ENCODE data around the gene FKBP11.
"Not testable (repeated sequence)": the region's sequence is repeated elsewhere in the genome, so short reads cannot be mapped to it uniquely, and the experiment has no call there.

Gene FKBP11

DNA sequence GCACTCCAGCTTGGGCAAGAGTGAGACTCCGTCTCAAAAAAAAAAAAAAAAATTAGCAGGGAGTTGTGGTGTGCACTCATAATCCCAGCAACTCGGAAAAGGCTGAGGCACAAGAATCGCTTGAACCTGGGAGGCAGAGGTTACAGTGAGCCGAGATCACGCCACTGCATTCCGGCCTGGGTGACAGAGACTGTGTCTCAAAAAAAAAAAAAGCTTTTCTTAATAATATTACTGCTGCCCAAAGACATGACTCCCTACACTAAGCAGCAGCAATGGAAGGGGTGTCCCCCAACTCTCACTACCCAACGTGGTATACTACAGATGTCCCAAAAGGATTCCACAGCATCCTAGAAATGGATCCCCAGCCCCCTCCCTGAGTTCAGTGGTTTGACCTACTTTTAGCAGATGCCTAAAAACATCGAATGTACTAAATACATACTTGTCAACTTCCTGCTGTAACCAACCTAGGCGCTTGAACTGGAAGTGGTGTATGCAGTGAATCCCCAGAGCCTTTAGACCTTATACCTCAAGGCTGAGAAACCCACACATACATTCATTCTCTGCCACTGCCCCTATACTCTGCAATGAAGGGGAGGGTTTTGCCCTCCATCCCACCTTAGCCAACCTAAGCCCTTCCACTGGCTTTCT lies 8.5 kb upstream of the FKBP11 start:
- H3K4me1 ChIP-seq (ENCODE audit: control insufficient read depth, insufficient read depth, low read length) = no peaks in the 10 kb centered on the region
- H3K27ac ChIP-seq (ENCODE audit: low read depth, low read length) = no peak overlapping the region
- H3K9me3 ChIP-seq (ENCODE audit: control insufficient read depth, insufficient read depth, low read depth, low read length) = no peaks in the 10 kb centered on the region
- H3K27me3 ChIP-seq (ENCODE audit: control insufficient read depth, insufficient read depth, low read length) = no peaks in the 10 kb centered on the region
- peaks cover 86% of the 10 kb centered on the region for H3K36me3 ChIP-seq (ENCODE audit: control insufficient read depth, insufficient read depth, low read length)
- H3K9ac ChIP-seq (ENCODE audit: low read length) = no peak overlapping the region
- H3K4me3 ChIP-seq (ENCODE audit: low read depth, low read length) = no peak overlapping the region

DNA sequence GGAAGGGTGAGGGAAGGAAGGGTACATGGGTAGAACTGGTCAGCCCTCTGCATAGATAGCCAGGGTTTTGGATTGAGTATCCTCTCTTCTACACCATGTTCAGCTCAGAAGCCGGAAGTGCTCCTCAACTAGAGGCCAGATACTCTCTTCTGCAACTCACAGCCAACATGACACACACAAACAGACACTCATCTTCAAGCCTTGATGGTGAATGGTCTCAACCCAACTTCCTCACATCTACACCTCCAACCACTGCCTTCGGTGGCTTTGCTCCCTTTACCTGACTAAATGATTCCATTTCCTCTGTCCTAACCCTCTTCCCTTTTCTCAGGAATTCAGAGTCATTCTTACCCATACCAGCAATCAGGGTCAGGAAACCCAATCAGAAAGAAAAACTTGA lies 7.6 kb upstream of the FKBP11 start:
- no peaks in the 10 kb centered on the region for H3K4me1 ChIP-seq (ENCODE audit: control insufficient read depth, insufficient read depth, low read length)
- peaks cover 78% of the 10 kb centered on the region for H3K36me3 ChIP-seq (ENCODE audit: control insufficient read depth, insufficient read depth, low read length)
- H3K9ac ChIP-seq (ENCODE audit: low read length) = no peak overlapping the region
- H3K4me3 ChIP-seq (ENCODE audit: low read depth, low read length) = no peak overlapping the region
- no peaks in the 10 kb centered on the region for H3K9me3 ChIP-seq (ENCODE audit: control insufficient read depth, insufficient read depth, low read depth, low read length)
- no peaks in the 10 kb centered on the region for H3K27me3 ChIP-seq (ENCODE audit: control insufficient read depth, insufficient read depth, low read length)
- H3K27ac ChIP-seq (ENCODE audit: low read depth, low read length) = no peak overlapping the region

- peaks cover 70% of the 10 kb centered on the region for H3K36me3 ChIP-seq (ENCODE audit: control insufficient read depth, insufficient read depth, low read length)
- no peaks in the 10 kb centered on the region for H3K27me3 ChIP-seq (ENCODE audit: control insufficient read depth, insufficient read depth, low read length)
- H3K9me3 ChIP-seq (ENCODE audit: control insufficient read depth, insufficient read depth, low read depth, low read length) = no peaks in the 10 kb centered on the region
- no peaks in the 10 kb centered on the region; the same call in 1 of the 2 replicates for H3K4me1 ChIP-seq (ENCODE audit: control insufficient read depth, insufficient read depth, low read length)
- no peak overlapping the region for H3K9ac ChIP-seq (ENCODE audit: low read length)
- no peak overlapping the region for H3K27ac ChIP-seq (ENCODE audit: low read depth, low read length)
- H3K4me3 ChIP-seq (ENCODE audit: low read depth, low read length) = no peak overlapping the region
Measured at GRCh38 chr12:48930475-48930874, 5.2 kb upstream of the FKBP11 start.

GRCh38 chr12:48929551-48929950 lies 4.3 kb upstream of the FKBP11 start:
- no peaks in the 10 kb centered on the region; the same call in 1 of the 2 replicates for H3K4me1 ChIP-seq (ENCODE audit: control insufficient read depth, insufficient read depth, low read length)
- no peaks in the 10 kb centered on the region for H3K9me3 ChIP-seq (ENCODE audit: control insufficient read depth, insufficient read depth, low read depth, low read length)
- H3K27me3 ChIP-seq (ENCODE audit: control insufficient read depth, insufficient read depth, low read length) = no peaks in the 10 kb centered on the region
- H3K9ac ChIP-seq (ENCODE audit: low read length) = no peak overlapping the region
- H3K27ac ChIP-seq (ENCODE audit: low read depth, low read length) = no peak overlapping the region
- H3K4me3 ChIP-seq (ENCODE audit: low read depth, low read length) = no peak overlapping the region
- H3K36me3 ChIP-seq (ENCODE audit: control insufficient read depth, insufficient read depth, low read length) = peaks cover 65% of the 10 kb centered on the region

DNA sequence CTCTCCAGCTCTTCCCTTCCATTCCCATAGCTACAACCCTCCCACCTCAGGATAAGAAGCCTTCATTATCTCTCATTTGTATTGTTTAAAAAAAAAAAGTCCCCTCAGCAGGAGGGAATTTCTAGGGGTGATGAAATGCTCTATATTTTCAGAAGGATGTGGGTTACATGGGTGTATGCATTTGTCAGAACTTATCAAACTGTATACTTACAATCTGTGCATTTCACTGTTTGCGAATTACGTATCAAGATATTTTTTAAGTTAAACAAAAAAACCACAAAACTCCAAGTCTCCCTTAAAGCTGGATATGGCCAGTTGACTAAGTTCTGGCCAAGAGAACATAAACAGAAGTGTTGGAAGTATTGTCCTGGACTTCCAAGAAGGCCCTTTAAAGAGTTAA lies 2.0 kb upstream of the FKBP11 start:
- Histone ChIP-seq H3K4me3 (ENCODE audit: low read depth, low read length) (no peak overlapping the region), H3K27ac (ENCODE audit: low read depth, low read length) (no peak overlapping the region), H3K4me1 (ENCODE audit: control insufficient read depth, insufficient read depth, low read length) (no peaks in the 10 kb centered on the region; the same call in 1 of the 2 replicates)

DNA sequence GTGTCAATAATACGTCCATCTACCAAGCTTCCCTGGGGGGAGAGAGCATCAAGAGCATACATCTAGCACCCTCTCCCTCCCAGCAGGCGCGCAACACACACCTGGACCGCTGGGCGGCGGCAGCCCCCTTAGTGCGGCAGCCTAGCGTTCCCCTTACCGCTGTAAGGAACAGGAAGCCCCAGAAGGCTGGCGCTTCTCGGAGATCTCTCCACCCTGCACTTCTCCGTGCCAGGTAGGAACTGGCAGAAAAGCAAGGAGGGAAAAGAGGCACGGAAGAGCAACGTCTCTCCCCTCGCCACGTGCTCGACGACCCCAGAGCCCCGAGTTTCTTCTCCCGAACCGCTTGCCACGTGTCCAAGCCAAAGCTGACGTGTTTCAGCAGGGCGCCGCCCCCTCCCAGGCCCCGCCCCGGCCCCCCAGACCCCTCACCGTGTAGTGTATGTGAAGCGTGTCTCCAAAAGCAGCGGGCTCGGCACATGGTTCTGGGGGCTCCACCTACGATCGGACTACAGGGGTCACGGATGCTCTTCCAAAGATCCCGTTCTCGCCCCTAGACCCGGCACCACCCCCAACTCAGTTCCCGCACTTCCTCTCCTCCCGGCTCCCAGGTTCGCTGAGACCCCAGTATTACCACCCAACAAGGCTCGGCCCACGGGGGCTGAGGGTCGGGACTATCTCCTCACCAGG lies 532 bp downstream of the FKBP11 start:
- Histone ChIP-seq H3K27me3 (ENCODE audit: control insufficient read depth, insufficient read depth, low read length) (no peaks in the 10 kb centered on the region), H3K4me1 (ENCODE audit: control insufficient read depth, insufficient read depth, low read length) (no peaks in the 10 kb centered on the region; the same call in 1 of the 2 replicates), H3K9me3 (ENCODE audit: control insufficient read depth, insufficient read depth, low read depth, low read length) (no peaks in the 10 kb centered on the region), H3K4me3 (ENCODE audit: low read depth, low read length) (peak overlapping the region; percentile 69), H3K9ac (ENCODE audit: low read length) (peak overlapping the region; percentile 59), H3K27ac (ENCODE audit: low read depth, low read length) (no peak overlapping the region), H3K36me3 (ENCODE audit: control insufficient read depth, insufficient read depth, low read length) (peaks cover 56% of the 10 kb centered on the region)

More for the DNA sequence above, 2.0 kb upstream of the FKBP11 start:
- no peaks in the 10 kb centered on the region for H3K27me3 ChIP-seq (ENCODE audit: control insufficient read depth, insufficient read depth, low read length)
- peaks cover 63% of the 10 kb centered on the region for H3K36me3 ChIP-seq (ENCODE audit: control insufficient read depth, insufficient read depth, low read length)
- H3K9me3 ChIP-seq (ENCODE audit: control insufficient read depth, insufficient read depth, low read depth, low read length) = no peaks in the 10 kb centered on the region
- H3K9ac ChIP-seq (ENCODE audit: low read length) = no peak overlapping the region

DNA sequence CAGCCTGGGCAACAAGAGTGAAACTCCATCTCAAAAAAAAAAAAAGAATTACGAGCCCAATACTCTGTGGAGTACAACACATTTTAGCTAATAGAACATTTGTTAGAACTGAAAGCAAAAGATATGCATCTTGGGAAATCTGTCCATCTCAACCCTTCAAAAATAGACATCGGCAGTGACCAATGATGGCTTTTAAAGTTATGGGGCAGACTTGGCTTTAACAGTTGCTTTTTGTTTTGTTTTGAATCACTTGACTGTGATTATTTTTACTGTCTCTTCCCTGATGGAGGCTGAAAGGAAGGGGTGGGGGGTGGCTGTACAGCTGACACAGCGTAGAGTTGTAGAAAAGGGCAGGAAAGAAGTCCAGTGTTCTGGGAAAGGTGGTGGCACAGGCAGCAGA lies 2.2 kb downstream of the FKBP11 start:
- H3K36me3 ChIP-seq (ENCODE audit: control insufficient read depth, insufficient read depth, low read length) = peaks cover 50% of the 10 kb centered on the region
- no peaks in the 10 kb centered on the region for H3K27me3 ChIP-seq (ENCODE audit: control insufficient read depth, insufficient read depth, low read length)
- no peaks in the 10 kb centered on the region for H3K9me3 ChIP-seq (ENCODE audit: control insufficient read depth, insufficient read depth, low read depth, low read length)
- no peak overlapping the region for H3K9ac ChIP-seq (ENCODE audit: low read length)
- H3K4me1 ChIP-seq (ENCODE audit: control insufficient read depth, insufficient read depth, low read length) = no peaks in the 10 kb centered on the region; the same call in 1 of the 2 replicates
- H3K27ac ChIP-seq (ENCODE audit: low read depth, low read length) = no peak overlapping the region
- H3K4me3 ChIP-seq (ENCODE audit: low read depth, low read length) = no peak overlapping the region

GRCh38 chr12:48917857-48918537 lies 7.3 kb downstream of the FKBP11 start:
- Histone ChIP-seq H3K27me3 (ENCODE audit: control insufficient read depth, insufficient read depth, low read length) (no peaks in the 10 kb centered on the region), H3K9me3 (ENCODE audit: control insufficient read depth, insufficient read depth, low read depth, low read length) (peaks cover 5% of the 10 kb centered on the region), H3K9ac (ENCODE audit: low read length) (no peak overlapping the region), H3K36me3 (ENCODE audit: control insufficient read depth, insufficient read depth, low read length) (peaks cover 27% of the 10 kb centered on the region), H3K4me1 (ENCODE audit: control insufficient read depth, insufficient read depth, low read length) (no peaks in the 10 kb centered on the region), H3K27ac (ENCODE audit: low read depth, low read length) (no peak overlapping the region), H3K4me3 (ENCODE audit: low read depth, low read length) (no peak overlapping the region)

DNA sequence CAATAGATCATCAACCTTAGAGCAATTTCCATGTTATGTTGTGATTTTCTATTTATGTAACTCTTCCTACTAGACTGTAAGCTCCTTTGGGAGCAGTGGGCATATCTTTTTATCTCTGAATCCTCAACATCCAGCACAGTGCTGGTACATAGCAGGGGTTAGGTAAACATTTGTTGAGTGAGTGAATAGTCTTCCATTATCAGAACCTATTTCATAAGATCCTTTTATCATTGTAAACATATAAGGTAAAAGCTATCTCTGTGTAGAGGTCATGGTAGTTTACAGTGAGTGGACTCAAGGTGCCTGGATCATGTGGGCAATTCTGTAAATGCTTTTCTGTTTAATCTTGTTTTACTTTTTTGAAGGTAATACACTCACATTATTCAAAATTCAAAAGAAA lies 15.1 kb downstream of the FKBP11 start:
- Histone ChIP-seq H3K27me3 (ENCODE audit: control insufficient read depth, insufficient read depth, low read length) (no peaks in the 10 kb centered on the region), H3K36me3 (ENCODE audit: control insufficient read depth, insufficient read depth, low read length) (no peaks in the 10 kb centered on the region), H3K9ac (ENCODE audit: low read length) (no peak overlapping the region)

GRCh38 chr12:48909698-48910097 lies 15.6 kb downstream of the FKBP11 start:
- H3K4me1 ChIP-seq (ENCODE audit: control insufficient read depth, insufficient read depth, low read length); H3K4me3 ChIP-seq (ENCODE audit: low read depth, low read length); H3K9me3 ChIP-seq (ENCODE audit: control insufficient read depth, insufficient read depth, low read depth, low read length); H3K27me3 ChIP-seq (ENCODE audit: control insufficient read depth, insufficient read depth, low read length); H3K9ac ChIP-seq (ENCODE audit: low read length); H3K36me3 ChIP-seq (ENCODE audit: control insufficient read depth, insufficient read depth, low read length); H3K27ac ChIP-seq (ENCODE audit: low read depth, low read length): not testable (repeated sequence)

More for the DNA sequence above, 15.1 kb downstream of the FKBP11 start:
- Histone ChIP-seq H3K27ac (ENCODE audit: low read depth, low read length) (no peak overlapping the region), H3K4me3 (ENCODE audit: low read depth, low read length) (no peak overlapping the region), H3K9me3 (ENCODE audit: control insufficient read depth, insufficient read depth, low read depth, low read length) (no peaks in the 10 kb centered on the region), H3K4me1 (ENCODE audit: control insufficient read depth, insufficient read depth, low read length) (no peaks in the 10 kb centered on the region)

- no peaks in the 10 kb centered on the region for H3K4me1 ChIP-seq (ENCODE audit: control insufficient read depth, insufficient read depth, low read length)
- H3K36me3 ChIP-seq (ENCODE audit: control insufficient read depth, insufficient read depth, low read length) = no peaks in the 10 kb centered on the region
- H3K9ac ChIP-seq (ENCODE audit: low read length) = no peak overlapping the region
- H3K27me3 ChIP-seq (ENCODE audit: control insufficient read depth, insufficient read depth, low read length) = no peaks in the 10 kb centered on the region
- H3K27ac ChIP-seq (ENCODE audit: low read depth, low read length) = no peak overlapping the region
- no peaks in the 10 kb centered on the region for H3K9me3 ChIP-seq (ENCODE audit: control insufficient read depth, insufficient read depth, low read depth, low read length)
- no peak overlapping the region for H3K4me3 ChIP-seq (ENCODE audit: low read depth, low read length)
Measured at GRCh38 chr12:48907245-48907644, 18.0 kb downstream of the FKBP11 start.

Measured in HUES6 (cell line).